Measurements from ENCODE around the gene UGT1A8.
"Not testable (repeated sequence)": the region's sequence is repeated elsewhere in the genome, so short reads cannot be mapped to it uniquely, and the experiment has no call there.

UGT1A8 gene

GRCh38 chr2:233736868-233737653 is 119.6 kb downstream of the UGT1A8 start:
- not testable (repeated sequence) for DNase-seq

- DNase-seq = no peak
Observed at GRCh38 chr2:233740870-233741269, 123.4 kb downstream of the UGT1A8 start.

DNA sequence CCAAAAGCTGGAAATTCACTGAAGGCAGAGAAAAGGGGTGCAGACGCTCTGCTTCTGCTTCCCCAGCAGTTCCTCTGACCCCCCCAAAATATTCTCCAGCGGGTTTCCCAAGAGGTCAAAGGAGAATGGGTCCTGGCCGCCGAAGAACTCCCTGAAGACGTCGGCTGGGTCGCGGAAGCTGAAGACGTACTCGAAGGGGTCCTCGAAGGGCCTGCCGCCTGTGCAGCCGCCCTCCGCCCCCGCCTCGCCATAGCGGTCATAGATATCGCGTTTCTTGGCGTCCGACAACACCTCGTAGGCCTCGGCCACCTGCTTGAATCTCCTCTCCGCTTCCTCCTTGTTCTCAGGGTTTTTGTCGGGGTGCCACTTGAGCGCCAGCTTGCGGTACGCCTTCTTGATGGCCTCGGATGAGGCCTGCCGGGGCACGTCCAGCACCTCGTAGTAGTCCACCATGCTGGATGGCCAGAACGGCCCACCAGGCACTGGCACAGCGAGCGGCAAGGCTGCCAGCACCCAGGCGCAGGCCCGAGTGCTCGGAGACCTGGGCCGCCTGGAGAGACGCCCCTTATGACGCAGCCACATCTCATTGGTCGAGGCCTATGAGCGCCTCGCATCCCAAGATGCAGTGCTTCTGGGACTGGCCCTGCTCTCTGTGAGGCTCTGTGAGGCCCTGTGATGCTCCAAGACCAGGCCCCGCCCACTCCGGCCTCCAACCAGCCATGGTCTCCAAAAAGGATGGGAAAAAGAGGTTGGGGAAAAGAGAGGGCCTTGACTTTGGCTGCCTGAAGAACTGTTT is 126.2 kb downstream of the UGT1A8 start:
- DNase-seq = no peak

DNA sequence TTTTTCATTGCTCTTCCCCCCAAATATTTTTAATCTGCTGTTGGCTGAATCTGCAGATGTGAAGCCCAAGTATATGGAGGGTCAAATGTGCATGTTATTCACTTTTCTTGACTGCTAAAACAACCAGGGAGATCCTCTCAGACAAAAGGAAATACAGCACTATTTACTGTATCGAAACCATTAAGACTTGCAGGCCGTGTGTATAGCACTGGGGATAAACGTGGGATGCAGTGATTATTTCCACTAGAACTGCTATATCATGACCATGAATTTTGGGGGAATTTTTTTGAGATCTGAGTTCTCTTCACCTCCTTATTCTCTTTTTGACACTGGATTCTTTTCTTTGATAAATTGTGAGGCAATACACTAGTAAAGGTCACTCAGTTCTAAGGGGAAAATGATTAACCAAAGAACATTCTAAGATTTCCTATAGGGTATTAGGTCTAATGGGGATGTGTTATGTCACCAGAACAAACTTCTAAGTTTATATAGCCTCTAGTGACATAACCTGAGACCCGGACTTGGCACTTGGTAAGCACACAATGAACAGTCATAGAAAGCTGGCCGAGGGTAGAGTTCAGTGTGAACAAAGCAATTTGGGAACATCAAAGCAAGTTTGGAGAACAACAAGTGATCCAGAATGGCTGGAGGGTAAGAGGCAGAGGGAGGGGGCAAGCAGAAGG is 127.8 kb downstream of the UGT1A8 start:
- DNase-seq = no peak

GRCh38 chr2:233745838-233746237 is 128.4 kb downstream of the UGT1A8 start:
- not testable (repeated sequence) for DNase-seq

DNA sequence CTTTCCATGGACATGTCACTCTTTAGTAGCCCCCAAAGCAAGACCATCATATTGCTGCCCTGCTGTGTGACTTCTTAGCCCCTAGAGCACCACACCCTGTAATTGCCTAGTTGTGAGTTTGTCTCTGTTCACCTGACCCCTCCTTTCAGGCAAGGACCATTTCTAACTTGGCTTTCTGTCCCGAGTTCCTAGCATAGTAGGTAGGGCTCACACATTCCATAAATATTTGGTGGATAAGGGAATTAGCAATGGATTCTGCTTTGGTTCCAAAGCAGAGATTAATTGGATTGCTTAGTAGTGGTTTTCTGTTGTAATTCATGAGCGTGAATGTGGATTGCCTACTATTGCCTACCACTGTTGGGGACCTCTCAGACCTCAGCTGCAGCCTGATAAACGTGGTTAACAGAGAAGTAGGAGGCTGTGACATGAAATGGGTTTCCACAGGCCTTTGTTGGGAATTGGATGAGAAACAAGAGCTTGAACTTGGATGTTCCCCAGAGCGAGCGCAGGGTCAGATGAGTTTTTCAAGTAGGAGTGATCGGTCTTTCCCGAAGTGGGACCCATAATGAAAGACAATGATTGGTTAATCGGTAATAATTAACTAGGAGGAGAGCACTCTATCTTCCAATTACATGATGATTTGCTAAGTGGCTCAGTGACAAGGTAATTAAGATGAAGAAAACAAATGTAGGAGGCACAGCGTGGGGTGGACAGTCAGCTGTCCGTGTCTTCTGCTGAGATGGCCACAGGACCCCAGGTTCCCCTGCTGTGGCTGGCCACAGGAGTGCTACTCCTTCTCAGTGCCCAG is 129.2 kb downstream of the UGT1A8 start:
- DNase-seq = no peak

GRCh38 chr2:233747283-233747544 is 129.8 kb downstream of the UGT1A8 start:
- DNase-seq = no peak

GRCh38 chr2:233750689-233751088 is 133.3 kb downstream of the UGT1A8 start:
- not testable (repeated sequence) for DNase-seq

DNA sequence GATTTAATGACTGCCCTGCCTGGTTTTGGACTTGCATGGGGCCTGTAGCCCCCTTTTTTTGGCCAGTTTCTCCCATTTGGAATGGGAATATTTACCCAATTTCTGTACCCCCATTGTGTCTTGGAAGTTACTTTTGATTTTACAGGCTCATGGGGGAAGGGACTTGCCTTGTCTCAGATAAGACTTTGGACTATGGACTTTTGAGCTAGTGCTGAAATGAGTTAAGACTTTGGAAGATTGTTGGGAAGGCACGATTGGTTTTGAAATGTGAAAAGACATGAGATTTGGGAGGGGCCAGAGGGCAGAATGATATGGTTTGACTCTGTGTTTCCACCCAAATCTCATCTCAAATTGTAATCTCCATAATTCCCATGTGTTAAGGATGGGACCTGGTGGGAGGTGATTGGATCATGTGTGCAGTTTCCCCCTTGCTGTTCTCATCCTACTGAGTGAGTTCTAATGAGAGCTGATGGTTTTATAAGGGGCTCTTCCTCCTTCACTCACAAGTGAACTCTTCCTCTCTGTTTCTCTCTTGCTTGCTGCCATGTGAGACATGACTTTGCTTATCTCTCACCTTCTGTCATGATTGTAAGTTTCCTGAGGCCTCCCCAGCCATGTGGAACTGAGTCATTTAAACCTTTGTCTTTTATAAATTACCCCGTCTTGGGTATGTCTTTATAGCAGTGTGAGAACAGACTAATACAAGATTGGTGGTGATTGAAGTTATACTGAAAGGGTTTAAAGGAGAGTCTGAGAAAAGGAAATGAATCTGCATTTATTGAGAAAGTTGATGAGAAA is 134.0 kb downstream of the UGT1A8 start:
- not testable (repeated sequence) for DNase-seq

GRCh38 chr2:233754872-233755611 is 137.6 kb downstream of the UGT1A8 start:
- no peak for DNase-seq

DNA sequence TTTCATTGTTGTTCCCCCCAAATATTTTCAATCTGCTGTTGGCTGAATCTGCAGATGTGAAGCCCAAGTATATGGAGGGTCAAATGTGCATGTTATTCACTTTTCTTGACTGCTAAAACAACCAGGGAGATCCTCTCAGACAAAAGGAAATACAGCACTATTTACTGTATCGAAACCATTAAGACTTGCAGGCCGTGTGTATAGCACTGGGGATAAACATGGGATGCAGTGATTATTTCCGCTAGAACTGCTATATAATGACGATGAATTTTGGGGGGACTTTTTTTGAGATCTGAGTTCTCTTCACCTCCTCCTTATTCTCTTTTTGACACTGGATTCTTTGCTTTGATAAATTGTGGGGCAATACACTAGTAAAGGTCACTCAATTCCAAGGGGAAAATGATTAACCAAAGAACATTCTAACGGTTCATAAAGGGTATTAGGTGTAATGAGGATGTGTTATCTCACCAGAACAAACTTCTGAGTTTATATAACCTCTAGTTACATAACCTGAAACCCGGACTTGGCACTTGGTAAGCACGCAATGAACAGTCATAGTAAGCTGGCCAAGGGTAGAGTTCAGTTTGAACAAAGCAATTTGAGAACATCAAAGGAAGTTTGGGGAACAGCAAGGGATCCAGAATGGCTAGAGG is 139.1 kb downstream of the UGT1A8 start:
- DNase-seq = no peak

DNA sequence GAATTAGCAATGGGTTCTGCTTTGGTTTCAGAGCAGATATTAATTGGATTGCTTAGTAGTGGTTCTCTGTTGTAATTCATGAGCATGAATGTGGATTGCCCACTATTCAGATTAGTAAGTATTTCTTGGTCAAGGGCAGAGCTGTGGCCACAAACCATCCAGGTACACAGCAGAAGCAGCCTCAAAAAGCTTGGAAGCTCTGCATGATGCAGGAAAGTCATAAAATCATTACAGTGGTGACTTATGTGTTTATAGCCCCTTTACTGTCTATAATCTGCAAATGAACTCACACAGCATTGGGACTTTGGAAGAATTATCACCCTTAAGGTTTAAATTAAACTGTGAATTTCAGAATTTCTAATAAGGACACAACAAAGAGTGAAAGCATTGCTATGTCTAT is 140.7 kb downstream of the UGT1A8 start:
- DNase-seq = no peak

GRCh38 chr2:233758849-233759248 is 141.4 kb downstream of the UGT1A8 start:
- no peak for DNase-seq

DNA sequence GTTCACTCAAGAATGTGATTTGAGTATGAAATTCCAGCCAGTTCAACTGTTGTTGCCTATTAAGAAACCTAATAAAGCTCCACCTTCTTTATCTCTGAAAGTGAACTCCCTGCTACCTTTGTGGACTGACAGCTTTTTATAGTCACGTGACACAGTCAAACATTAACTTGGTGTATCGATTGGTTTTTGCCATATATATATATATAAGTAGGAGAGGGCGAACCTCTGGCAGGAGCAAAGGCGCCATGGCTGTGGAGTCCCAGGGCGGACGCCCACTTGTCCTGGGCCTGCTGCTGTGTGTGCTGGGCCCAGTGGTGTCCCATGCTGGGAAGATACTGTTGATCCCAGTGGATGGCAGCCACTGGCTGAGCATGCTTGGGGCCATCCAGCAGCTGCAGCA is 142.6 kb downstream of the UGT1A8 start, which contains the start of gene UGT1A1:
Gene UGT1A1 (plus strand): TSS at position 228 of the 400 bp plus-strand sequence. CDS start 18 bp downstream, at position 246.
- no peak for DNase-seq

GRCh38 chr2:233761040-233761769 is 143.8 kb downstream of the UGT1A8 start:
- DNase-seq = no peak

DNA sequence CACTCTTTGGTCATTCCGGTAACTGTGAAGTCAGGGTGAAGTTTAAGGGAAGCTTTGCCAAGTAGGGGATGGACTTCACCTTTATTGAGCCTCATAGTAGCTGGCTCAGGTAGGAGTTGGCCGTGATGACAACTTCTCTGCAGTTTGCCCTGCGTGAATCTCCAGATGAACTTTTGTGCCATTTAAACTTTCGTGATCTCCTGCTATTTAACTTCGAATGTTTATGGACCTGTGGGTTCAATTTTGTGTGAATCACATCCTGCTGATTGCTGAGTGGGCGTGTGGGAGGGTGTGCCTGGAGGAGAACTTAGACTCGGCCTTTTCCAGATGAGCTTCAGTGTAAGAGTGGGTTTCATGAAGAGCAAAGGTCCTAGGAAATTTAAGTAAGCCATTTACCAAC is 146.8 kb downstream of the UGT1A8 start:
- DNase-seq = no peak

GRCh38 chr2:233764761-233765160 is 147.3 kb downstream of the UGT1A8 start:
- DNase-seq = no peak

GRCh38 chr2:233766416-233766815 is 149.0 kb downstream of the UGT1A8 start:
- no peak for DNase-seq

DNA sequence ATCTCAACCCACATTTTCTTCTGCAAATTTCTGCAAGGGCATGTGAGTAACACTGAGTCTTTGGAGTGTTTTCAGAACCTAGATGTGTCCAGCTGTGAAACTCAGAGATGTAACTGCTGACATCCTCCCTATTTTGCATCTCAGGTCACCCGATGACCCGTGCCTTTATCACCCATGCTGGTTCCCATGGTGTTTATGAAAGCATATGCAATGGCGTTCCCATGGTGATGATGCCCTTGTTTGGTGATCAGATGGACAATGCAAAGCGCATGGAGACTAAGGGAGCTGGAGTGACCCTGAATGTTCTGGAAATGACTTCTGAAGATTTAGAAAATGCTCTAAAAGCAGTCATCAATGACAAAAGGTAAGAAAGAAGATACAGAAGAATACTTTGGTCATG is 150.6 kb downstream of the UGT1A8 start:
- no peak for DNase-seq

GRCh38 chr2:233769260-233769659 is 151.8 kb downstream of the UGT1A8 start:
- no peak for DNase-seq

Measured in AML-193 (cell line).